Measurements from ENCODE around the gene LBH. TPM values are rescaled to one million over a fixed set of nuclear protein-coding genes. Genes with fewer than 3 reads are reported as not detected.

The LBH gene
- total and polyA plus RNA-seq, 5 donors from 2014 or later: 215 to 299 (median 232) TPM

GRCh38 chr2:30236591-30237238 is 5.4 kb downstream of the LBH start:
- Mint-ChIP-seq H3K27me3 (peaks cover 4% of the 10 kb centered on the region), H3K9me3 (no peaks in the 10 kb centered on the region), H3K4me1 (peaks cover 26 to 78% (median 63%) of the 10 kb centered on the region in 4 donors), H3K27ac (peak overlapping the region; percentile 91 to 98 (median 93)), H3K36me3 (peaks cover 56% of the 10 kb centered on the region), H3K4me3 (peak overlapping the region; percentile 90 to 99 (median 95))
- ATAC-seq (ENCODE audit: low read depth in 2 of 2) (no peak), DNase-seq (no peak)
- Histone ChIP-seq H3K4me3 (ENCODE audit: low read depth, low read length) (peak overlapping the region; percentile 96), H3K27me3 (ENCODE audit: control insufficient read depth, insufficient read depth, low read length) (no peaks in the 10 kb centered on the region), H3K36me3 (ENCODE audit: control insufficient read depth, insufficient read depth, low read length) (peaks cover 65% of the 10 kb centered on the region), H3K27ac (ENCODE audit: insufficient read depth, low read length, poor library complexity, severe bottlenecking) (peak overlapping the region; percentile 96), H3K9me3 (ENCODE audit: control insufficient read depth in 2 of 2, low read length in 2 of 2) (no peaks in the 10 kb centered on the region), H3K4me1 (ENCODE audit: control insufficient read depth, insufficient read depth, low read length, poor library complexity, severe bottlenecking) (peaks cover 91% of the 10 kb centered on the region)

- Histone ChIP-seq H3K4me1 (ENCODE audit: control insufficient read depth, insufficient read depth, low read length, poor library complexity, severe bottlenecking) (peaks cover 98% of the 10 kb centered on the region), H3K36me3 (ENCODE audit: control insufficient read depth, insufficient read depth, low read length) (peaks cover 72% of the 10 kb centered on the region), H3K27ac (ENCODE audit: insufficient read depth, low read length, poor library complexity, severe bottlenecking) (peak overlapping the region; percentile 96), H3K9me3 (ENCODE audit: control insufficient read depth in 2 of 2, low read length in 2 of 2) (no peaks in the 10 kb centered on the region), H3K27me3 (ENCODE audit: control insufficient read depth, insufficient read depth, low read length) (no peaks in the 10 kb centered on the region), H3K4me3 (ENCODE audit: low read depth, low read length) (peak overlapping the region; percentile 96)
- ATAC-seq (ENCODE audit: low read depth in 2 of 2) (no peak), DNase-seq (peak in 1 of 3 donors; percentile 39)
- peaks cover 27 to 83% (median 65%) of the 10 kb centered on the region in 4 donors for H3K4me1 Mint-ChIP-seq
- peak overlapping the region; percentile 90 to 99 (median 95) for H3K4me3 Mint-ChIP-seq
- no peaks in the 10 kb centered on the region for H3K9me3 Mint-ChIP-seq
- peaks cover 4% of the 10 kb centered on the region for H3K27me3 Mint-ChIP-seq
- peak overlapping the region; percentile 91 to 98 (median 93) for H3K27ac Mint-ChIP-seq
- H3K36me3 Mint-ChIP-seq: peaks cover 57% of the 10 kb centered on the region
Observed at GRCh38 chr2:30237239-30237965, 6.1 kb downstream of the LBH start.

- peaks cover 79% of the 10 kb centered on the region for H3K36me3 ChIP-seq (ENCODE audit: control insufficient read depth, insufficient read depth, low read length)
- peak in 1 of 3 donors; percentile 33 for DNase-seq
Observed at GRCh38 chr2:30237966-30238800, 6.8 kb downstream of the LBH start.

GRCh38 chr2:30239308-30239985 is 8.1 kb downstream of the LBH start:
- Histone ChIP-seq H3K4me1 (ENCODE audit: control insufficient read depth, insufficient read depth, low read length, poor library complexity, severe bottlenecking) (peaks cover 100% of the 10 kb centered on the region), H3K27ac (ENCODE audit: insufficient read depth, low read length, poor library complexity, severe bottlenecking) (peak overlapping the region; percentile 49), H3K4me3 (ENCODE audit: low read depth, low read length) (peak overlapping the region; percentile 66), H3K9me3 (ENCODE audit: control insufficient read depth in 2 of 2, low read length in 2 of 2) (no peaks in the 10 kb centered on the region), H3K27me3 (ENCODE audit: control insufficient read depth, insufficient read depth, low read length) (no peaks in the 10 kb centered on the region), H3K36me3 (ENCODE audit: control insufficient read depth, insufficient read depth, low read length) (peaks cover 81% of the 10 kb centered on the region)
- DNase-seq (peak; percentile 69 to 89 (median 82)), ATAC-seq (ENCODE audit: low read depth in 2 of 2) (peak; percentile 67 to 73)
- Mint-ChIP-seq H3K4me1 (peaks cover 44 to 94% (median 76%) of the 10 kb centered on the region in 4 donors), H3K9me3 (no peaks in the 10 kb centered on the region), H3K27me3 (no peaks in the 10 kb centered on the region), H3K27ac (peak overlapping the region; percentile 90 to 93 (median 91)), H3K36me3 (peaks cover 58% of the 10 kb centered on the region), H3K4me3 (peak overlapping the region; percentile 90 to 99 (median 95))

More at GRCh38 chr2:30237966-30238800, 6.8 kb downstream of the LBH start:
- peaks cover 100% of the 10 kb centered on the region for H3K4me1 ChIP-seq (ENCODE audit: control insufficient read depth, insufficient read depth, low read length, poor library complexity, severe bottlenecking)
- Mint-ChIP-seq H3K27me3 (no peaks in the 10 kb centered on the region), H3K9me3 (no peaks in the 10 kb centered on the region), H3K4me3 (peak overlapping the region; percentile 90 to 99 (median 95)), H3K27ac (peak overlapping the region; percentile 91 to 98 (median 93)), H3K36me3 (peaks cover 64% of the 10 kb centered on the region), H3K4me1 (peaks cover 35 to 91% (median 72%) of the 10 kb centered on the region in 4 donors)
- no peak for ATAC-seq (ENCODE audit: low read depth in 2 of 2)
- no peaks in the 10 kb centered on the region for H3K9me3 ChIP-seq (ENCODE audit: control insufficient read depth in 2 of 2, low read length in 2 of 2)
- H3K27ac ChIP-seq (ENCODE audit: insufficient read depth, low read length, poor library complexity, severe bottlenecking): peak overlapping the region; percentile 96
- no peaks in the 10 kb centered on the region for H3K27me3 ChIP-seq (ENCODE audit: control insufficient read depth, insufficient read depth, low read length)
- peak overlapping the region; percentile 96 for H3K4me3 ChIP-seq (ENCODE audit: low read depth, low read length)

- H3K9me3 Mint-ChIP-seq: no peaks in the 10 kb centered on the region
- H3K4me1 ChIP-seq (ENCODE audit: control insufficient read depth, insufficient read depth, low read length, poor library complexity, severe bottlenecking): peaks cover 96% of the 10 kb centered on the region
- peaks cover 55% of the 10 kb centered on the region for H3K36me3 Mint-ChIP-seq
- no peak for DNase-seq
- H3K27ac ChIP-seq (ENCODE audit: insufficient read depth, low read length, poor library complexity, severe bottlenecking): peak overlapping the region; percentile 43
- peaks cover 46 to 94% (median 72%) of the 10 kb centered on the region in 4 donors for H3K4me1 Mint-ChIP-seq
- H3K36me3 ChIP-seq (ENCODE audit: control insufficient read depth, insufficient read depth, low read length): peaks cover 76% of the 10 kb centered on the region
- peak overlapping the region; percentile 90 to 99 (median 95) for H3K4me3 Mint-ChIP-seq
- H3K4me3 ChIP-seq (ENCODE audit: low read depth, low read length): peak overlapping the region; percentile 66
- no peaks in the 10 kb centered on the region for H3K9me3 ChIP-seq (ENCODE audit: control insufficient read depth in 2 of 2, low read length in 2 of 2)
- H3K27ac Mint-ChIP-seq: peak overlapping the region; percentile 30 to 93 (median 91)
- no peaks in the 10 kb centered on the region for H3K27me3 ChIP-seq (ENCODE audit: control insufficient read depth, insufficient read depth, low read length)
- no peaks in the 10 kb centered on the region for H3K27me3 Mint-ChIP-seq
- ATAC-seq (ENCODE audit: low read depth in 2 of 2): no peak
Observed at GRCh38 chr2:30239986-30240752, 8.8 kb downstream of the LBH start.

- Histone ChIP-seq H3K4me3 (ENCODE audit: low read depth, low read length) (peak overlapping the region; percentile 38), H3K9me3 (ENCODE audit: control insufficient read depth in 2 of 2, low read length in 2 of 2) (no peaks in the 10 kb centered on the region), H3K27ac (ENCODE audit: insufficient read depth, low read length, poor library complexity, severe bottlenecking) (peak overlapping the region; percentile 52), H3K36me3 (ENCODE audit: control insufficient read depth, insufficient read depth, low read length) (peaks cover 65% of the 10 kb centered on the region), H3K4me1 (ENCODE audit: control insufficient read depth, insufficient read depth, low read length, poor library complexity, severe bottlenecking) (peaks cover 92% of the 10 kb centered on the region), H3K27me3 (ENCODE audit: control insufficient read depth, insufficient read depth, low read length) (no peaks in the 10 kb centered on the region)
- DNase-seq (no peak), ATAC-seq (ENCODE audit: low read depth in 2 of 2) (no peak)
- Mint-ChIP-seq H3K4me1 (peaks cover 47 to 93% (median 66%) of the 10 kb centered on the region in 4 donors), H3K9me3 (no peaks in the 10 kb centered on the region), H3K4me3 (peak overlapping the region; percentile 62 to 76 (median 71)), H3K36me3 (peaks cover 49% of the 10 kb centered on the region), H3K27ac (peak overlapping the region; percentile 34 to 88 (median 77)), H3K27me3 (no peaks in the 10 kb centered on the region)
Observed at GRCh38 chr2:30243231-30243630, 11.9 kb downstream of the LBH start.

Data from CD4-positive, CD25-positive, alpha-beta regulatory T cell (primary cell).